SJSA1 (cell line): ENCODE results near the gene SYCP2. TPM values are rescaled to one million over a fixed set of nuclear protein-coding genes. Genes with fewer than 3 reads are reported as not detected.
A peak's percentile ranks its signal among the peaks of the same experiment; 100 is the strongest.

ENCODE experiments used
- DNase-seq, 2 experiments: peaks; one replicate each; pipeline ENCODE4 v3.0.0-alpha.2; 2015 to 2020; ENCODE audit warnings: low spot score in 2 of 2, low read depth in 1 of 2
- H3K27ac ChIP-seq: fragments of 250-450 bp; sonication (Bioruptor Pico); 2 replicates; pipeline ENCODE4 v1.5.1; 2020; ENCODE audit warnings: mild to moderate bottlenecking, moderate library complexity
- H3K27me3 ChIP-seq: fragments of 250-450 bp; sonication (Bioruptor Pico); replicated peaks from 2 replicates; pipeline ENCODE4 v1.5.1; 2020; ENCODE audit warnings: mild to moderate bottlenecking, moderate library complexity
- H3K36me3 ChIP-seq: fragments of 250-450 bp; sonication (Bioruptor Pico); 2 replicates; pipeline ENCODE4 v1.5.1; 2020; ENCODE audit warnings: mild to moderate bottlenecking
- H3K4me1 ChIP-seq: fragments of 250-450 bp; sonication (Bioruptor Pico); replicated peaks from 2 replicates; pipeline ENCODE4 v1.6.1; 2021; ENCODE audit warnings: mild to moderate bottlenecking
- H3K4me3 ChIP-seq: fragments of 250-450 bp; sonication (Bioruptor Pico); 2 replicates; pipeline ENCODE4 v1.5.1; 2020; ENCODE audit warnings: mild to moderate bottlenecking
- H3K9me3 ChIP-seq: fragments of 250-450 bp; sonication (Bioruptor Pico); replicated peaks from 2 replicates; pipeline ENCODE4 v1.5.1; 2020; ENCODE audit warnings: mild to moderate bottlenecking
- total RNA-seq: library from RNA; depleted of rRNA; stranded (reverse); fragments of >200 nt; shearing (Covaris generic); gene quantifications from 2 replicates; pipeline ENCODE4 v1.2.3, GENCODE V29; 2014; rRNA removed

The SYCP2 gene
- total RNA-seq, 1 experiment from 2014 or later, result 2.6 TPM

- Histone ChIP-seq H3K4me3 (no peak overlapping the region), H3K9me3 (no peaks in the 10 kb centered on the region), H3K27ac (no peak overlapping the region), H3K36me3 (no peaks in the 10 kb centered on the region), H3K4me1 (no peaks in the 10 kb centered on the region), H3K27me3 (no peaks in the 10 kb centered on the region; the same call in 1 of the 2 replicates)
- peak in 1 of 2 experiments; percentile 21 for DNase-seq
These were observed 115.4 kb downstream of the SYCP2 start for GRCh38 chr20:59817846-59818615.

- Histone ChIP-seq H3K9me3 (no peaks in the 10 kb centered on the region), H3K27ac (no peak overlapping the region), H3K27me3 (no peaks in the 10 kb centered on the region; the same call in 1 of the 2 replicates), H3K4me1 (no peaks in the 10 kb centered on the region), H3K36me3 (no peaks in the 10 kb centered on the region), H3K4me3 (no peak overlapping the region)
- peak in 1 of 2 experiments; percentile 19 for DNase-seq
These were observed 116.0 kb downstream of the SYCP2 start for GRCh38 chr20:59817406-59817805.

GRCh38 chr20:59816146-59816738 is 117.2 kb downstream of the SYCP2 start:
- Histone ChIP-seq H3K27ac (no peak overlapping the region), H3K36me3 (no peaks in the 10 kb centered on the region), H3K27me3 (no peaks in the 10 kb centered on the region; the same call in 1 of the 2 replicates), H3K4me1 (no peaks in the 10 kb centered on the region), H3K9me3 (no peaks in the 10 kb centered on the region), H3K4me3 (no peak overlapping the region)
- DNase-seq, result peak in 1 of 2 experiments; percentile 21

GRCh38 chr20:59814840-59815340 is 118.5 kb downstream of the SYCP2 start:
- H3K36me3 ChIP-seq, result no peaks in the 10 kb centered on the region
- H3K4me3 ChIP-seq, result no peak overlapping the region
- peaks cover 3% of the 10 kb centered on the region for H3K27me3 ChIP-seq
- peak in 1 of 2 experiments; percentile 29 for DNase-seq
- no peaks in the 10 kb centered on the region for H3K9me3 ChIP-seq
- H3K27ac ChIP-seq, result no peak overlapping the region
- no peaks in the 10 kb centered on the region for H3K4me1 ChIP-seq

GRCh38 chr20:59813948-59814839 is 119.2 kb downstream of the SYCP2 start:
- Histone ChIP-seq H3K4me1 (no peaks in the 10 kb centered on the region), H3K27ac (no peak overlapping the region), H3K9me3 (no peaks in the 10 kb centered on the region), H3K4me3 (no peak overlapping the region), H3K36me3 (no peaks in the 10 kb centered on the region), H3K27me3 (peaks cover 3% of the 10 kb centered on the region)
- DNase-seq, result peak in 1 of 2 experiments; percentile 35

Other genes starting within 250 kb of the SYCP2 start
- gene PPP1R3D, start 6.7 kb upstream of the SYCP2 start, total RNA-seq, result 7.4 and 8.6 TPM in 2 replicates
- gene FAM217B, start 6.8 kb upstream of the SYCP2 start, total RNA-seq, result 3.7 and 3.8 TPM in 2 replicates
- gene CDH26, start 24.8 kb upstream of the SYCP2 start, total RNA-seq, result not detected in 2 replicates